ENCODE data around the gene ARG2.

DNA sequence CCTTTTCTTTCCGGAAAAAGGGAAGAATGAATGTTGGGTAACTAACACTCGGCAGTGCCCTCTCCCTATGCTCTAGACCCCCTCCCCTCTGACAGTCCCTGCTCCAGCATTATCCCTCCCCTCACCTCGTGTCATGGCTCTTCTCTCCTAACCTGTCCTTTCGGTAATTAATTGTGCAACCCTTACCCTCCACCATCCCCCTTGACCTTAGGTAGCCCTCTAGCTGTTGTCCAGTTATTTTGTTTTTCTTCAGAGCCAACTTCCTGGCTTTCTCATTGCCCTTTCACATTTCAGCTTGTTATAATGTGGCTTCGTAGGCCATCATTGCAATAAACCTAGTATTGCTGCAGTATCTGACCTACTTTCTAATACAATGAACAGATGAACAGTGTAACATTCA is 11.2 kb downstream of the ARG2 start:
- TF ChIP-seq SUZ12 (IDR thresholded peaks at IDR 0.05; ENCODE audit: extremely low read depth, insufficient read depth, insufficient read length) (no peak), ZNF274 (IDR thresholded peaks at IDR 0.05; ENCODE audit: low read depth, low read length) (no peak), YY1 (IDR thresholded peaks at IDR 0.05; ENCODE audit: insufficient read depth, insufficient read length) (no peak)

Data from NT2/D1 (cell line).